Neural cell (in vitro differentiated cells): ENCODE measurements around the gene UTP18.

Experiments used
- CTCF ChIP-seq: fragments of 450-650 bp; IDR thresholded peaks from 2 replicates; pipeline ENCODE4 v1.5.1; 2014; ENCODE audit warnings: antibody characterized with exemption, mild to moderate bottlenecking, moderate library complexity; ENCODE audit not compliant: poor library complexity, severe bottlenecking
- EZH2 ChIP-seq: fragments of 200-600, 300-800 bp; shearing (Covaris generic), sonication (generic); IDR thresholded peaks from 2 replicates; pipeline ENCODE4 v1.6.1; 2014; ENCODE audit warnings: antibody characterized with exemption, low read length, borderline replicate concordance, mild to moderate bottlenecking; ENCODE audit not compliant: insufficient read depth, poor library complexity, severe bottlenecking

DNA sequence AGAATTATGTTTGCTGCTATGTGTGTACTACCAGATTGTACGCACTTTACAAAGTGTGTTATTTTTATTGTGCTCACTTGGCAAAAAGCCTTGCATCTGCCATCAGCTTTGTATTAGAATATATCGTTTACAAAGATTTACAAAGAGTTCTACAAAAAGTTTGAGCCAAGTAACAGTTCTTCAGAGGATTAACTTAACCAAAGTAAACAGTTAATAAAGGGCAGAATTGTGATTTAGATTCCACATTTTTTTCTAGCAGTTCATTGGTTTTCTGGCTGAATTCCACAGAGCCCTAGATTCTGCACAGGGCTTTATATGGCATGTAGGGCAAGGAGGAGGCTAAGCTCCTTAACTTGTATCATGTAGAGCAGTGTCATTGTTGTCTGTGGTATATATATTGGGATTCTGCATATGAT is 29.4 kb downstream of the UTP18 start:
- TF ChIP-seq EZH2, result no peak
- no peak for TF ChIP-seq CTCF
